ENCODE results near the gene SIAH3. TPM values are rescaled to one million over a fixed set of nuclear protein-coding genes. Genes with fewer than 3 reads are reported as not detected.

SIAH3 gene
- total and polyA plus RNA-seq, 9 of the 15 experiments (the other 6 are each of a cell fraction or from before 2014, with no cell fraction given) = not detected

DNA sequence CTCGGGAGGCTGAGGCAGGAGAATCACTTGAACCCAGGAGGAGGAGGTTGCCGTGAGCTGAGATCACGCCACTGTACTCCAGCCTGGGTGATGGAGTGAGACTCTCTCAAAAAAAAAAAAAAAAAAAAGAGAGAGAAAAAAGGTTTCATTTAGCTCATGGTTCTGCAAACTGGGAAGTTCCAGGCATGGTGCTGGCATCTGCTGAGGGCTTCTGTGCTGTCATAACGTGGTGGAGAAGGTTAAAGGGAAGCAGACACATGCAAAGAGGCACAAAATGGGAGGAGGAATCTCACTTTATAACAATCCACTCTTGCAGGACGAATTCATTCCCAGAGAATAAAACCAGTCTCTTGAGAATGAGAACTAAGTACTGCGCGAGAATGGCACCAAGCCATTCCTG lies 34.9 kb upstream of the SIAH3 start (continued):
- TF ChIP-seq COPS2 (conservative IDR thresholded peaks at IDR 0.05) (no peak), MEF2D (tag; conservative IDR thresholded peaks at IDR 0.05; ENCODE audit: low read depth) (no peak), ZC3H4 (CRISPR knock-in tag; IDR thresholded peaks at IDR 0.05; ENCODE audit: borderline replicate concordance) (no peak), JUNB (CRISPR knock-in tag; conservative IDR thresholded peaks at IDR 0.05) (no peak), DNMT1 (IDR thresholded peaks at IDR 0.05) (no peak), ZNF253 (CRISPR knock-in tag; conservative IDR thresholded peaks at IDR 0.05) (no peak)

DNA sequence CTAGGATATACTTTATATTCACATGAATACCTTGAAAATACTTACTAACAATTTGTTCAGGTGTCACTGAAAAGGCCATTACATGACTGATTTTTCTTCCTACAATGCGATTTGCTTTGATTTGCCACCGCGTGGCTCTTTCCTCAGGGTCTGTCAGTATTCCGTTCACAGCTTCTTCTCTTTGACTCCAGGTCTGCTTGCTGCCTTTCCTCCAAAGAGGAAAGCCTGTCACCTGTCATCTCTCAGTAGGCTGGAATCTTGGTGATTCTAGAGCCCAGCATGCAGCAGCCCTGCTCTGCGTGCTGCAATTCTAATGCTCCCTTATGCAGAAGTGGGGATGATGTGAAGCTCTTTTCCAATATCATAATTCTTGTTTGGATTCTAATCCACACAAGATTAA lies 33.6 kb upstream of the SIAH3 start:
- no TSS peak for BruUV-seq (replicated peaks)
- Histone ChIP-seq H3K9me3 (replicated peaks; ENCODE audit: control insufficient read depth, insufficient read depth, low read depth, low read length) (no peaks in the 10 kb centered on the region), H3K9me1 (ENCODE audit: control insufficient read depth, insufficient read depth, low read length) (no peaks in the 10 kb centered on the region), H3K36me3 (ENCODE audit: control insufficient read depth, insufficient read depth, low read length) (no peaks in the 10 kb centered on the region), H3K27me3 (ENCODE audit: control insufficient read depth in 2 of 2, insufficient read depth in 2 of 2, low read length in 2 of 2) (peaks cover 5 to 14% of the 10 kb centered on the region in 2 experiments; a peak in 3 of 5 replicates), H4K20me1 (replicated peaks; ENCODE audit: control insufficient read depth, insufficient read depth, low read length) (peaks cover 3% of the 10 kb centered on the region; the same call in 1 of the 2 replicates), H2AFZ (ENCODE audit: low read depth, low read length) (no peak overlapping the region), H3K4me2 (ENCODE audit: insufficient read depth, low read length) (no peak overlapping the region), H3K9ac (ENCODE audit: insufficient read depth in 1 of 2, low read depth in 2 of 2, low read length in 2 of 2) (no peak overlapping the region), H3K79me2 (ENCODE audit: control insufficient read depth, insufficient read depth, low read length) (no peaks in the 10 kb centered on the region), H3K4me1 (replicated peaks in 1 of 2; ENCODE audit: control insufficient read depth in 2 of 2, insufficient read depth in 2 of 2, low read length in 2 of 2) (no peaks in the 10 kb centered on the region), H3K27ac (ENCODE audit: extremely low read depth, low read depth, low read length) (no peak overlapping the region), H3K4me3 (no peak overlapping the region)
- intact Hi-C loops (cut with micrococcal nuclease) = no loop called here
- DNase-seq (ENCODE audit: extremely low read depth in 1 of 4, low spot score in 3 of 4) (no peak), ATAC-seq (no peak), FAIRE-seq (no peak)
- ChIA-PET CTCF (ENCODE audit: low intra/inter-chr PET ratio) (no interaction called here), POLR2A (no interaction called here)
- in situ Hi-C loops (cut with MboI) = no loop called here
- WGBS (ENCODE audit: insufficient coverage, low coverage, missing lambda C conversion rate) = 2% methylated on average over 5 of the region's 5 CpGs
- no peak for TF ChIP-seq GATAD2A (IDR thresholded peaks at IDR 0.05)
- TF ChIP-seq NFE2 (IDR thresholded peaks at IDR 0.05; ENCODE audit: low read depth) = no peak
- TF ChIP-seq ZNF785 (CRISPR knock-in tag; IDR thresholded peaks at IDR 0.05) = no peak
- TF ChIP-seq SP2 (IDR thresholded peaks at IDR 0.05; ENCODE audit: extremely low read depth, low read depth, low read length, poor library complexity, severe bottlenecking) = no peak
- no peak for TF ChIP-seq POLR2AphosphoS2 (IDR thresholded peaks at IDR 0.05; ENCODE audit: low read length)
- TF ChIP-seq SIN3A (IDR thresholded peaks at IDR 0.05; ENCODE audit: borderline replicate concordance in 2 of 2, control insufficient read depth in 1 of 2, low read depth in 2 of 2, low read length in 2 of 2) = no peak
- no peak for TF ChIP-seq HNRNPH1 (optimal IDR thresholded peaks at IDR 0.05; ENCODE audit: low read depth, low read length)
- TF ChIP-seq TFAM (CRISPR knock-in tag; conservative IDR thresholded peaks at IDR 0.05) = no peak
- no peak for TF ChIP-seq CSDE1 (IDR thresholded peaks at IDR 0.05)
- TF ChIP-seq CBFB (CRISPR knock-in tag; IDR thresholded peaks at IDR 0.05) = no peak
- TF ChIP-seq, protein P1, sequence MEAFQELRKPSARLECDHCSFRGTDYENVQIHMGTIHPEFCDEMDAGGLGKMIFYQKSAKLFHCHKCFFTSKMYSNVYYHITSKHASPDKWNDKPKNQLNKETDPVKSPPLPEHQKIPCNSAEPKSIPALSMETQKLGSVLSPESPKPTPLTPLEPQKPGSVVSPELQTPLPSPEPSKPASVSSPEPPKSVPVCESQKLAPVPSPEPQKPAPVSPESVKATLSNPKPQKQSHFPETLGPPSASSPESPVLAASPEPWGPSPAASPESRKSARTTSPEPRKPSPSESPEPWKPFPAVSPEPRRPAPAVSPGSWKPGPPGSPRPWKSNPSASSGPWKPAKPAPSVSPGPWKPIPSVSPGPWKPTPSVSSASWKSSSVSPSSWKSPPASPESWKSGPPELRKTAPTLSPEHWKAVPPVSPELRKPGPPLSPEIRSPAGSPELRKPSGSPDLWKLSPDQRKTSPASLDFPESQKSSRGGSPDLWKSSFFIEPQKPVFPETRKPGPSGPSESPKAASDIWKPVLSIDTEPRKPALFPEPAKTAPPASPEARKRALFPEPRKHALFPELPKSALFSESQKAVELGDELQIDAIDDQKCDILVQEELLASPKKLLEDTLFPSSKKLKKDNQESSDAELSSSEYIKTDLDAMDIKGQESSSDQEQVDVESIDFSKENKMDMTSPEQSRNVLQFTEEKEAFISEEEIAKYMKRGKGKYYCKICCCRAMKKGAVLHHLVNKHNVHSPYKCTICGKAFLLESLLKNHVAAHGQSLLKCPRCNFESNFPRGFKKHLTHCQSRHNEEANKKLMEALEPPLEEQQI (IDR thresholded peaks at IDR 0.05) = no peak
- TF ChIP-seq, protein P2, sequence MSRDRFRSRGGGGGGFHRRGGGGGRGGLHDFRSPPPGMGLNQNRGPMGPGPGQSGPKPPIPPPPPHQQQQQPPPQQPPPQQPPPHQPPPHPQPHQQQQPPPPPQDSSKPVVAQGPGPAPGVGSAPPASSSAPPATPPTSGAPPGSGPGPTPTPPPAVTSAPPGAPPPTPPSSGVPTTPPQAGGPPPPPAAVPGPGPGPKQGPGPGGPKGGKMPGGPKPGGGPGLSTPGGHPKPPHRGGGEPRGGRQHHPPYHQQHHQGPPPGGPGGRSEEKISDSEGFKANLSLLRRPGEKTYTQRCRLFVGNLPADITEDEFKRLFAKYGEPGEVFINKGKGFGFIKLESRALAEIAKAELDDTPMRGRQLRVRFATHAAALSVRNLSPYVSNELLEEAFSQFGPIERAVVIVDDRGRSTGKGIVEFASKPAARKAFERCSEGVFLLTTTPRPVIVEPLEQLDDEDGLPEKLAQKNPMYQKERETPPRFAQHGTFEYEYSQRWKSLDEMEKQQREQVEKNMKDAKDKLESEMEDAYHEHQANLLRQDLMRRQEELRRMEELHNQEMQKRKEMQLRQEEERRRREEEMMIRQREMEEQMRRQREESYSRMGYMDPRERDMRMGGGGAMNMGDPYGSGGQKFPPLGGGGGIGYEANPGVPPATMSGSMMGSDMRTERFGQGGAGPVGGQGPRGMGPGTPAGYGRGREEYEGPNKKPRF (IDR thresholded peaks at IDR 0.05; ENCODE audit: low read depth, low read length) = no peak
- no peak for TF ChIP-seq LARP7 (IDR thresholded peaks at IDR 0.05)
- TF ChIP-seq, protein P3, sequence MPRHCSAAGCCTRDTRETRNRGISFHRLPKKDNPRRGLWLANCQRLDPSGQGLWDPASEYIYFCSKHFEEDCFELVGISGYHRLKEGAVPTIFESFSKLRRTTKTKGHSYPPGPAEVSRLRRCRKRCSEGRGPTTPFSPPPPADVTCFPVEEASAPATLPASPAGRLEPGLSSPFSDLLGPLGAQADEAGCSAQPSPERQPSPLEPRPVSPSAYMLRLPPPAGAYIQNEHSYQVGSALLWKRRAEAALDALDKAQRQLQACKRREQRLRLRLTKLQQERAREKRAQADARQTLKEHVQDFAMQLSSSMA (CRISPR knock-in tag; IDR thresholded peaks at IDR 0.05) = no peak
